Dedifferentiated amniotic fluid mesenchymal stem cell (primary cell): ENCODE data around the gene EHD2.
A peak's percentile ranks its signal among the peaks of the same experiment; 100 is the strongest.

Source experiments
- DNase-seq: peaks from one replicate; pipeline ENCODE4 v3.0.0-alpha.2; 2016; ENCODE audit errors: extremely low spot score

EHD2 gene

GRCh38 chr19:47691090-47691489 is 22.1 kb upstream of the EHD2 start:
- DNase-seq = no peak

- DNase-seq = no peak
Measured at GRCh38 chr19:47691782-47692181, 21.4 kb upstream of the EHD2 start.

DNA sequence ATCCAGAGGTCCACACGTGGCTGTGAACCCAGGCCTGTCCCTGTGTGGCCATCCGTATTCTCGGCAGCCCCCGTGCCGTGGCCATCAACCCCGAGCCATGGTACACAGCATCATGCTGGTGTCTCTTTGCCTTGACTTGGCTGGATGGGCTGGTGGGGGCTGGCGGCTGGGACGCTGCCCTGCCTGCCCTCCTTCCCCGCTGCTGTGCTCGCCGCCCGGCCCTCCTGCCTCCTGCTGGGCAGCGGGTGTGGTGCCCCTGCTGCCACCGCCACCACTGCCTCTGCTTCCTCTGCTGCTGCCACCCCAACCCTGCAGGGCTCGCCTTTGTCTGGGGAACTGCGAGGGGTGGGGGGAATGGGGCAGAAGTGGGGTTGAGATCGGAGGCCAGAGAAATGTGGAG is 19.7 kb upstream of the EHD2 start:
- no peak for DNase-seq

- DNase-seq = no peak
Measured at GRCh38 chr19:47693903-47694302, 19.3 kb upstream of the EHD2 start.

DNA sequence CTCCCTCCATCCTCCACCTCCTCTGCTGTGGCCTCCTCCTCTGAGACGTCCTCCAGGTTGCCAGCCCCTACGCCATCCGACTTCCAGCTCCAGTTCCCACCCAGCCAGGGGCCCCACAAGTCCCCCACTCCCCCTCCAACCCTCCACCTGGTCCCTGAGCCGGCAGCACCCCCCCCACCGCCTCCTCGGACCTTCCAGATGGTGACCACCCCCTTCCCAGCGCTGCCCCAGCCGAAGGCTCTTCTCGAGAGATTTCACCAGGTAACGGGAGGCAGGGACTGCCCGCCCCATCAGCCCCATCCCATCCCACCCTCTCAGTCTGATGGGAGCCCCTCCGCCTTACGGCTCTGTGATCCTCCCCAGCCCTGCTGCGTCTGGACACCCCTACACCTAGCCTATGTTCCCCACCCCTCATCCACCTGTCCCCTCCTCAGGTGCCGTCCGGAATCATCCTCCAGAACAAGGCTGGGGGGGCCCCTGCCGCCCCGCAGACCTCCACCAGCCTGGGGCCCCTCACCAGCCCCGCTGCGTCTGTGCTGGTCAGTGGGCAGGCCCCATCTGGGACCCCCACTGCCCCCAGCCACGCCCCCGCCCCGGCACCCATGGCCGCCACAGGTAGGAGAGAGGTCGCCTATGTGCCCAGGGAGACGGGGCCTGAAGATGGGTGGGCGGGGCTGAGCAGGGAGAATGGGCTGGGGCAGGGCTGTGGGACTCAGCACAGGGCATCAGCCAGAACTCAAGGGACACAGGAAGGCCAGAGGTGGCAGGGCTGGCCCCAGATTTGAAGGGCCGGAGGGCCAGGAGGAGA is 18.6 kb upstream of the EHD2 start:
- DNase-seq = no peak

GRCh38 chr19:47695533-47696262 is 17.5 kb upstream of the EHD2 start:
- no peak for DNase-seq

- DNase-seq = no peak
Measured at GRCh38 chr19:47696635-47697034, 16.6 kb upstream of the EHD2 start.

DNA sequence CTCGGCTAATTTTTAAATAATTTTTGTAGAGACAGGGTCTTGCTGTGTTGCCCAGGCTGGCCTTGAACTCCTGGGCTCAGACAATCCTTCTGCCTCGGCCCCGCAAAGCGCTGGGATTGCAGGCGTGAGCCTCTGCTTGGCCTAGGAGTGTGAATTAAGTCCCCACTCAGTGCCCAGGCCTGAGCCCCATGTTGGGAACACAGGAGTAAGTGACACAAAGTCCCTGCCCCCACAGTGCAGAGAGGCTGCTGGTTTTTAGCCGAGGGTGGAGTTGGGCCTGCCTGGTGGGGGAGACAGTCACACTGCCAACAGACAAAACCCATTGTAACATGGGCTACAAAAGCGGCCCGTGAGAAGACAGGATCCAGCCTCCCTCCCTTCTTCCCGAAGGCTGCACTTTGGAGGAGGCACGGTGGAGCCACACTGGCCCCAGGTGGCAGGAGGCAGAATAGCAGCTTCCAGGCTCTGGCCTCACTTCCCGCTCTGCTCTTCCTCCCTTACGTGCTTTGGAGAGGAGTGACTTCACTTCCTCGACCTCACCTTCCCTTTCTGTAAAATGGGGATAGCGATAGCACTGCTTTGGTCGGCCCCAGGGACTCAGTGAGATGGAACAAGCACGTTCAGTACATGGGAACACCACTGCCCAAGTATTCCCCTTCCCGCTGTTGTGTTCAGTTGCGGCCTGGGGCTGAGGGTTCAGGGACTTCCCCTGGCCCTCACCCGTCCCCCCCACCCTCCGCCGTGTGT is 15.2 kb upstream of the EHD2 start:
- peak; percentile 78 for DNase-seq

- DNase-seq = no peak
Measured at GRCh38 chr19:47698631-47699359, 14.4 kb upstream of the EHD2 start.

DNA sequence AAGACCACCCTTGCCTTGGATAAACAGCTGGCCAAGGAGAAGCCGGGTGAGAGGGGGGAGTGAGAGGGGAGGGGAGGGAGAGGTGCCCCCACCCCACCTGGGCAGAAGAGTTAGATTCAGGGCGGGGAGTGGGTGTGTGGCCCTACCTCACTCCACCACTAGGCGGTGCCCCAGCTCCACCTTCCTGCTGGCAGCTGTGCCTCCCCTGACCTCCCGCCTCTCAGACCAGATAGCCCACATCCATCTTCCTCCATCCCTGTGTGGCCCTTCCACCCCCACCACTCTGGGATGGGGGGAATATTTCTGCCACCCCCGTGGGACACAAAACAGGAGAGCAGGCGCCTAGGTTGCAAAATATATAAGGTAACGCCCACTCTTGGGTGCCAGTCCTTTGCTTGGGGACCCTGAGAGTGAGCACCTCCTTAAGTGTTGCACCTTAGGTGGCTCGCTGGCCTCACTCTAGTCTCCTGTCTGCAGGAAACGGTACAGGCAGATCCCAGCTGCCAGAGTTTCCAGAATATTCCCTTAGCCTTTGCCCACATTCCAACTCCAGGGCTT is 13.8 kb upstream of the EHD2 start:
- DNase-seq = no peak

- DNase-seq = no peak
Measured at GRCh38 chr19:47700934-47701716, 12.1 kb upstream of the EHD2 start.

DNA sequence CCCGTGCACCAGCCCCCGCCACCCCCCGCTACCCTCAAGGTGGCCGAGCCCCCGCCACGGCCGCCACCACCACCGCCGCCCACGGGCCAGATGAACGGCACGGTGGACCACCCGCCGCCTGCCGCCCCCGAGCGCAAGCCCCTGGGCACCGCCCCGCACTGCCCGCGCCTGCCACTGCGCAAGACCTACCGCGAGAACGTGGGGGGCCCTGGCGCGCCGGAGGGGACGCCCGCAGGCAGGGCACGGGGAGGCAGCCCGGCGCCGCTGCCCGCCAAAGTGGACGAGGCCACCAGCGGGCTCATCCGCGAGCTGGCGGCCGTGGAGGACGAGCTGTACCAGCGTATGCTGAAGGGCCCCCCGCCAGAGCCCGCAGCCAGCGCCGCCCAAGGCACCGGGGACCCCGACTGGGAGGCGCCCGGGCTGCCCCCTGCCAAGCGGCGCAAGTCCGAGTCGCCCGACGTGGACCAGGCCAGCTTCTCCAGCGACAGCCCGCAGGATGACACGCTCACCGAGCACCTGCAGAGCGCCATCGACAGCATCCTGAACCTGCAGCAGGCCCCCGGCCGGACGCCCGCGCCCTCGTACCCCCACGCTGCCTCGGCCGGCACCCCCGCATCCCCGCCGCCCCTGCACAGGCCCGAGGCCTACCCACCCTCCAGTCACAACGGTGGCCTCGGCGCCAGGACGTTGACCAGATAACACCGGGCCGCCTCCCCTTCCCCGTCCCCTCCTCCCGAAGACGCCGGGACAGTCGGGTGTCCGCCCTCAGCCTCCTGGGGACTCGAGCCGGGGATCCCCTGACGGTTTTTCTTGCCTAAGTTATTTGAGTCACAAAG is 11.3 kb upstream of the EHD2 start:
- DNase-seq = no peak

DNA sequence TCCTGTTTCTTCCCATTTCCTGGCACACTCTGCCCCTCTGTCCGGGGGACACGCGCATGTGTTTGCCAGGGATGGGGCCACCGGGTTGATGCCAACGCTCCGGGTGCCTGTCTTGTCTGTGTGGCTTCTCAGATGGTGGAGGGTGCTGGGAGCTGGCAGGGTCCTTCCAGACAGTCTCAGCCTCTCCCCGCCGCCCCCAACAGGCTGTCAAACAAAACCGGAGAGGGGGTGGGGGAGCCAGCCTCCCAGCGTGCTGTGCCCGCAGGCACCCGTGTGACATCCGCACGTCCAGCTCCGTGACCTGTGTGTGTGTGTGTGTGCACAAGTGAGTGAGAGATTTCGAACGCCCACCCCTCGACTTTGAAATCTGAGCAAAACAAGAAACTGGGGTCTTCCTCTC is 10.6 kb upstream of the EHD2 start:
- no peak for DNase-seq

DNA sequence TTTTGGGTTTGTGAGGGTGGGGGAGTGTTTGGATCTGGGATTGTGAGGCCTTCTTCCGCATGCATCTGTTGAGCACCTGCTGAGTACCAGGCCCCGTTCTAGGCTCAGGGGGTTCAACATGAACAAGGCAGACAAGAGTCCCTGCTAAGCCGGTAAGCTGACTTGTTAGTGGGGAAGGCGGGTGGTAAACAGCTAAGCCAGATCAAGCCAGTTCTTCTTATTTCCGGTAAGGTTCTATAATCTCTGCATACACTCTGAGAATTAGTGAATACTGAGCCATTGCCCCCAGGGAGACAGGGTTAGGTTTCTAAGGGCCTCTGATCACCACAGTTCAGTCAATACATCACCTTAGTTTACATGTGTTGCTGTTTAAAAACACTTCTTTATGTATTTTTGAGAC is 9.9 kb upstream of the EHD2 start:
- no peak for DNase-seq

GRCh38 chr19:47704024-47704423 is 9.2 kb upstream of the EHD2 start:
- no peak for DNase-seq

DNA sequence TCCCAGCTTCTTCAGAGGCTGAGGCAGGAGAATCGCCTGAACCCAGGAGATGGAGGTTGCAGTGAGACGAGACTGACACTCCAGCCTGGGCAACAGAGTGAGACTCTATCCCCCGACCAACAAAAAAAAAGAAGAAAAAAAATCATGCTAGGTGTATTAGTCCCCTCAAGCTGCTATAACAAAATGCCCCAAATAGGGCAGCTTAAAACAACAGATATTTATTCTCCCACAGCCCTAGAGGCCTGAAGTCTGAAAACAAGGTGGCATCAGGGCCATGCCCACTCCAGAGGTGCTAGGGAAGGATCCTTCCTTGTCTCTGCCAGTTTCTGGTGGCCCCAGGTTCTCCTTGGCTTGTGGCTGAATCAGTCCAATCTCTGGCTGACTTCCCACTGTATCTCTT is 8.6 kb upstream of the EHD2 start:
- no peak for DNase-seq

- DNase-seq = peak; percentile 70
Measured at GRCh38 chr19:47707135-47707925, 5.9 kb upstream of the EHD2 start.

- DNase-seq = no peak
Measured at GRCh38 chr19:47711652-47712242, 1.5 kb upstream of the EHD2 start.

DNA sequence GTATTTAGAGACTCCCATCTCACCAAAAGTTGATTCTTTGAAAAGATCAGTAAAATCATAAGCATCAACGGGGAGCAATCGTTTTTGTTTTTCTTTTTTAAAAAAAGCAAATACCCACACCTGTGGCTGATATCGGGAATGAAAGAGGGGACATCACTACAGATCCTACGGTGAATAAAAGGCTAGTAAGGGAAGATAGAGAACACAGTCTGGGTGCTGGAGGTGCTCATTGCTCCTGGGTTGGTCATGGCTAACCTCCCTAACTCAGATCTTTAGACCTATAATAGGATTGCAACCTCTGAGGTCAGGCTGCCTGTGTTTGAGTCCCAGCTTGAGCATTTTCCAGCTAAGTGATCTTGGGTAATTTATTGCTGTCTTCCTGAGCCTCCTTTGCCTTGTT is 1.1 kb downstream of the EHD2 start:
- DNase-seq = no peak
